HuH-7 (cell line): ENCODE data around the gene TNNC1.

Source experiments
- DNase-seq: peaks from one replicate; pipeline ENCODE4 v3.0.0; 2011; ENCODE audit warnings: low spot score

TNNC1 gene

DNA sequence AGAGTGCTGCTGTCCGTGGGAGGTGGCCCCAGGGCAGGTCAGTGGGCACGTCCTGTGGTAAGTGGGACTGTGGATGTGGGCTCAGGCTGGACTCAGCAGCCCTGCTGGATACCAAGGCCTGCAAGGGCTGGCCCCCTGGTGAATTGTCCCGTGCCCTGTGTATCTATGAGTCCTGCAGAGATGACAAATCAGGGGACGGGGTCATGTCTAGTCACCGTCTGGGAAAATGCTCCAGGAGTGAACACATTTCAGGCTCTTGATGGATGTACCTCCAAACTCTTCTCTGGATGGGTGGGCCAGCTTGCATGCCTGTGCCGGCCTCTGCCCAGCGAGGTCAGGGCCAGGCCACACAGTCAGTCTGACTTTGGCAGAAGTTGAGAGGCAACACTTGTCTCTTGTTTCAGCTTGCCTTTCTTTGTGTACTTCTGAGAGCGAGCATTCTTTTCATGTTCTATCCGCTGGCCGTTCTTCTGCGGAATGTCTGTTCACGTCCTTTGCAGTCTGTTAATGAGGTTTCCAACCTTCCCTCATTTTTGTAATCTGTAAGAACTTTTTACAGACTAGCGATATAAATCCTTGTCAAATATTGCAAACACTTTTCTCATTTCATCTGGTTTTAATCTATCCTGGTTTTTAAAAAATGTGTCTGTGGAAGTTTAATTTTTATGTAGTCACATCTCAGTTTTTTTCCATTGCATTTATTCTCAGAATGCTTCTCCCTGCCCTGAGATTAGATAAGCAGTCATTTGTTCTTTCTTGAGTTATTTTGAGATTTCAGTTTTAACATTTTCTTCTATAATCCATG is 29.9 kb upstream of the TNNC1 start:
- DNase-seq: no peak

DNA sequence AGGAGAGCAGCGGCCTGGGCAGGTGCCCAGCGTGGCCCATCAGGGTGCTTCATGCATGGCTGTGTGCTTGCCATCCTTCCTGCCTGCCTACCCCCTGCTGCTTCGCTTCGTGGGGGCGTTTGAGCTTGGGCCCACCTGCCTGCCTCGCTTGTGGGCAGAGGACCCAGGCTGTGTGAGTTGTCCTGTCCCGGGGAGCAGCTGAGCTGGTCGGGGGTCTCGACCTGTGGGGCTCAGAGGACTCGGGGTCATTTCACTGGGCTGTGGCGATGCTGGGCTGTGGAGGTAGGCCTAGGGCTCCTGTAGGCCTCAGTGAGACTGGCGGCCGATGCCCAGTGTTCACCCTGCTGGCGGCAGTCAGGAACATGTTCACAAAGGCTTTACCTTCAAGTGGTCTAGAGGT is 29.2 kb upstream of the TNNC1 start:
- no peak for DNase-seq

DNA sequence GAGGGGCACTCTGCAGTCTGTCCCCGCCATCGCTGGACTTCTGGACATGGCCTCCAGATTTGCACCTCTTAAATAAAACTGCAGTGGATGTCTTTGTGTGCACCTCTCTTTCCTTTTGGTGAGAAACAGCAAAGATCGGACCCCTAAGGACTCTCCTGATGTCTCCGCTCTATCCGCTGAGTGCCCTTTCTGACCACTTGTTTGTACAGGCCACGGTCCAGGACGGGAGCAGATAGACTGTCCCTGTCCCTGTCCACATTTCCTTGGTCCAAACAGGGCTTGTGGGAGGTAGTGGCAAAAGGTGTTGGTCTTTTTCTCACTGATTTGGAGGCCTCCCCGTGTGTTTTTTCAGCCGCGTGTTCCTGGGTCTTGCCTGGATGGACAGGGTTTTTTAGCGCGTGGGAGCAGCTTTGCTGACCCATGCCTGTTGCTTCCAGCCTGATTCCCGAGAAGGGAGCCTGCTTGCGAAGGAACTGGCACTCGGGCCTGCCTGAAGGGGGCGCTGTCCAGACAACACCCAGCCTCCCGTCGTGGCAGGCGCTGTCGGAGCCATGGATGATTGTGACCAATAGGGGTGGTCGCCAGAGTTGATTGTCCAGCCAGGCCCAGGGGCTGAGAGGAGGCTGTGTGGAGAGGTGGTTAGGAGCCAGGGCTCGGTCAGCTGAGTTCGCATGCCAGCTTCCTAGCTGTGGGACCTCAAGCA is 28.1 kb upstream of the TNNC1 start:
- peak; percentile 34 for DNase-seq

DNA sequence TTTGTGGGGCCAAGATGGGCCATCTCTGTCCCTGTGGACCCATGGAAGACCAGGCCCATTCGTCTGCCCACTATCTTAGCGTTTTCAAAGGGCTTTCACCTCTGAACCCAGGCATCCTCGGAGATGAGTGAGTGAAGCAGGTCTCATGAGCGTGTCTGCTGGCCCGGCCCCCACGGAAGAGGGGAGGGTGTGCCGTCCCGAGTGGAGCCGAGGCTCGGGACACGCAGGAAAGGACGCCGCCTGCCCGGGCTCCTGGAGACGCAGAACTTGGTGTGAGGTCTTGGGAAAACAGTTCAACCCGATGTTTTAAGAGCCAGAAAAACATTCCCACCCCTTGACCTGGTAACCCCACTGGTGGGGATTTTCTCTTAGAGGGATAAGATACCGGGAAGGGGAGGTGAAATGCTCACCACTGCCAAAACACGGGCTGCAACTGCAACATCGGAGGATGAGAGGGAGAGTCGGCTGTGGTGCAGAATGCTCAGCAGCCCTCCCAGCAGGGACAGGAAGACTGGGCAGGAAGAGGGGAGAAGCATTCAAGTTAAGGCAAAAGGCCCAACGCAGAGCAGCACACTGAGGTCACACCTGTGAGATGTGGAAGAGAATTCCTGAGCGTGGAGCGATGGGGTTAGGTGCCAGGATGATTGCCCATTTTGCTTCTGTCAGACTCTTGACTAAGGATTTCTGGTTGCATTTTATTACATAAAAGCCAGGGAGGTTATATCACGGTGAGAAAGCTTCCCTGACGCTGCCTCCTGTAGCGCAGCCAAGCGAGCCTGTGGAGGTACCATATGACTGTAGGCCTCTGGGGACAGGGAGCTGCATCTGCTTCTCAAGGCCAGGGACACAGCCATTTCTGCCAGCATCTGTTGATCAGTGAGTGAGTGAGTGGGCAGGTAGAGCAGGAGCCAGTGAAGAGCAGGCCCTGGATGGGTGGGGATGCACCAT is 27.2 kb upstream of the TNNC1 start:
- no peak for DNase-seq

DNA sequence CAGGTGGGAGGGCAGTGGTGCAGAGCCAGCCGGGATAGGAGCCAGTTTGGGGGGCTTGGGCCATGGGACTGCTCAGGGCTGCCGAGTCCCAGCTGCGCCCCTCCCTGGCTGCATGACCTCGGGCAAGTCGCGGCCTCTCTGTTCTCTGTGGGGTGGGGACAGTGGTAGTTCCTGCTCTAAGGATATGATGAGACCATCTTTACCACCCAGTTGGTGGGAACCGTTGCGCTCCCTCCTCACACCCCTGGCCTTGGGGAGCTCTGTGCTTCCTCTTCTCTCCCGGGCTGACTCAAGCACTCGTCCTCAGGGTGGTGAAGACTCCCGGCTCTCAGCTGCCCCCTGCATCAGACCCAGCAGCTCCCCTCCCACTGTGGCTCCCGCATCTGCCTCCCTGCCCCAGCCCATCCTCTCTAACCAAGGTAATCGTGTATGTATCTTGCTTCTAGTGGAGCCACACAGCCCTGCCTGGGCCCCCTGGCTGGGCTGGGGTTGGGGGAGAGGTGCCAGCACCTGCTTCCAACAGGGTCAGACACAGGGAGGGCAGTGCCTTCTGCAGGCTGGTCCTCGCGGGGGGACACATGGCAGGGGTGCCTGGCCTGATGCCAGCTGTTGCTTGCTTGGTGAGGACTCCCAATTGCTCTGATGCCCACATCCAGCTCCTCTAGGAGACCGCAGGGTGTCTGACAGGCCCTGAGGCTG is 26.2 kb upstream of the TNNC1 start:
- no peak for DNase-seq

DNA sequence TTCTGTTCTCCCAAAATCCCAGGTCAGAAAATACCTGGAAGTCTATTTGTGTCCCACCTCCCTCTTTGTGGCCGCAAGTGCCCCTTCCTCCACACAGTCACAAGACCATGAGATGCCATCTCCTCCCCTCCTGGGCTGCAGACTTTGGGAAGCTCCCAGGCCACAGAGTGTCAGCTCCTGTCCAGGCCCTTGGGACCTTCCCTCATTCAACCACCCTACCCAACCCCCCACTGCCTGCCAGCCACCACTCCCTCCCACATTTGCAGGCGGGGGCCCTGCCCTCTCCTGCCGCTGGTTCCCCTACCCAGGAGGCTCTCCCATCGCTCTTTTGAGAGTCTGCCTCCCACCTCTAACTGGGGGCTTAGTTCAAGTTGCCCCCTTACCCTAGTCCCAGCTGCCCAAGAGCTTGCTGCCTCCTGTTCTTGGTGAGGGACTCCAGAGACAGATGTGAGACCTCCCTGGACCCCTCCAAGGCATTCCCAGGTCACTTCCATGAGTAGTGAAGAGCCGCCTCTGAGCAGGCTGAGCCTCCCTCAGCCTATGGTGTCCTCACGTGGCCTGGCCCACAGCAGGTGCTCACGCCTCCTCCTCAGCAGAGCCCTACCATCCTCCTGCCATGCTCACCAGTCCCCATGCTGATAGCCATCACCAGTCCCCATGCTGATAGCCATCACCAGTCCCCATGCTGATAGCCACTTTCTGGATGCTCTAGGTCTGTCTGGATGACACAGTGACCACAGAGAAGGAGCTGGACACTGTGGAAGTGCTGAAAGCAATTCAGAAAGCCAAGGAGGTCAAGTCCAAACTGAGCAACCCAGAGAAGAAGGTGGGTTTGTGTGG is 25.4 kb upstream of the TNNC1 start:
- DNase-seq: no peak

DNA sequence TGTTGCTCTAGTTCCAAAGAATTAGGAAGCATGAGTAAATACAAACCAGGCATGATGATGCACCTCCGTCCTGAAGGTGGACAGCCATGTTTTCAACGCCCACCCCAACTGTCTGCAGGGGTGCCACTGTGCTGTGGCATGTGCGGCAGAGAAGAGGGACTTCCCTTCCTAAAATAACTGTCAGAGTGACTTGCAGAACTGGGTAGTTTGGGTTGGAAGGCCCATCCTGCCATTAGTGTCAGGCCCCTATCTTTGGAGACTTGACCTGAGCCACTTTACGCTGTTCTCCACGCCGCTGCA is 23.9 kb upstream of the TNNC1 start:
- no peak for DNase-seq

DNA sequence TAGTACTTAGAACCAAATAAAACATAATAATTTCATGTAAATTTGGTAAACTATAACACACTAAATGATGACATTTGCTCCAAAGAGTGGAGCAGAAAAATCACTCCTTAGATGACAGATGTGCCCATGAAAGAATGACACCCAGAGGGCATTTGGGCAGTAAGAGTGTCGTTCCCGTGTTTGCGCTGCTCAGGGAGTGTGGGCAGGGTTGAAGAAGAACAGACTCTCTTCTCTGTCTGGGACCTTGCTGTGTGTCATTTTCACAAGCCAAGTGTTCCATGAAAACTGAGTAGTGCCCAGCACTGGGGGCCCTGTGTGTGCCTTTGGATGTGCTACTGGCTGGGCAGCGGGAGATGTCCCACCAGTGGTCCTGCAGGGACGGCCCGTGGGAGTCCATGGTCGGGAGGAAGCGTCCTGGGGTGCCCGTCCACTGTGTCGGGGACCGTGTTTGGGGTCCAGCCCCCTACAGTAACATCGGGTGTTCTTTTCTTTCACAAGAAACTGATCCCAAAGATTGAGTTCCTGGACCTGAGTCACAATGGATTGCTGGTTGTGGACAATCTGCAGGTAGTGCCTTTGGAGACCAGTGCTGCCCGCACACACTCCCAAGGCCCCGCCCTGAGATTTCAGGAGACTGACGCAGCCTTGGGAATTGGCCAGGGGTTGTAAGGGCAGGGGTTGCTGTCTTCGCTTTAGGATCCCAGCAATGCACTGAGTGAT is 23.4 kb upstream of the TNNC1 start:
- DNase-seq: no peak

DNA sequence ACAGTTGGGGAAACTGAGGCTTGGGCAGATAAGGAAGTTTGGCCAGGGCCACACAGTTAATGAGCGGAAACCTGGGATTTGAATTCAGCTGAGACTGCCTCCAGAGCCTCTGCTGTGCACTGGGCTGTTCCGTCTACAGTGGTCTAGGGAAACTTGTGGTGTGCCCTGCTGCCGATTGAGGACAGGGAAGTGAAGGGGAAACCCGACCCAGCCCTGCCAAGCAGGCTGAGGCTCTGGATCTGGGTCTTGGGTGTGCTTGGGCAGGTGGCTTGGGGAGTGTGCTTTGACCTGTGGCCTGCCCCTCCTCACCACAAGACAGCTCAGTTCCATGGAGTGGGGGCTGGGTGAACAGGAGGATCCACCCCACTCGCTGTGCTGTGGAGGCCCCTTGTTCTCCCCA is 19.2 kb upstream of the TNNC1 start:
- DNase-seq: no peak

DNA sequence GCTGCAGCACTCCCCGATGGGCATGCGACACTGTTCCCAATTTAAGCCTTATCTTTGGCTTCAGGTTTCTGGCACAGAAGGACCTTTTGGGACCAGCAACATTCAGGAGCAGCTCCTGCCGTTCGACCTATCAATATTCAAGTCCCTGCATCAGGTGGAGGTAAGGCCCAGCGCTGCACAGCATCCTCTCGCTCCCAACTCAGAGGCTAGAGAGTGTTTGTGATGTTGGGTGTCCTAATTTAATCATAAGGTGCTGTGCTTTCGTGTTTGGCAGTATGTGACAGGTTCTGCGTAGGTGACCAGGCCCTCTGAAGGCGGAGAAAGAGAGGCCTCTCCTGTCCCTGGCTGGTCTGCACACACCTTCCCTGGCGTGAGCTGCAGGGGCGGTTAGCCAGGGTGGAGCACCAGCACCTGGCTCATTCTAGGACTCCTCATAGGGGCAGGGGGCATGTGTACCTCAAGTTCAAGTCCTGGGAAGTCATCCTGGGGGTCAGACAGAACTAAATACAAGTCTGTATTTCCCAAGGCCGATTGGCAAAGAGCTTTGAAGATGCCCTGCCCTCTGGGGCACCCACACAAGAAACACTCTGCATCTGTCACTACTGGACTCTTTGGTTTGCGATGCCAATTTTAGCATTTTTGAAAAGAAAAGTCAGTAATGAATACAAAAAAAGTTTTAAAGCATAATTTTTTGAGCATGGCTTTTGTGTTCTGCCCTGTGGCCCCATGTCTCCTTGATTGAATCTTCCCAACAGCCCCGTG is 18.6 kb upstream of the TNNC1 start:
- DNase-seq: no peak

DNA sequence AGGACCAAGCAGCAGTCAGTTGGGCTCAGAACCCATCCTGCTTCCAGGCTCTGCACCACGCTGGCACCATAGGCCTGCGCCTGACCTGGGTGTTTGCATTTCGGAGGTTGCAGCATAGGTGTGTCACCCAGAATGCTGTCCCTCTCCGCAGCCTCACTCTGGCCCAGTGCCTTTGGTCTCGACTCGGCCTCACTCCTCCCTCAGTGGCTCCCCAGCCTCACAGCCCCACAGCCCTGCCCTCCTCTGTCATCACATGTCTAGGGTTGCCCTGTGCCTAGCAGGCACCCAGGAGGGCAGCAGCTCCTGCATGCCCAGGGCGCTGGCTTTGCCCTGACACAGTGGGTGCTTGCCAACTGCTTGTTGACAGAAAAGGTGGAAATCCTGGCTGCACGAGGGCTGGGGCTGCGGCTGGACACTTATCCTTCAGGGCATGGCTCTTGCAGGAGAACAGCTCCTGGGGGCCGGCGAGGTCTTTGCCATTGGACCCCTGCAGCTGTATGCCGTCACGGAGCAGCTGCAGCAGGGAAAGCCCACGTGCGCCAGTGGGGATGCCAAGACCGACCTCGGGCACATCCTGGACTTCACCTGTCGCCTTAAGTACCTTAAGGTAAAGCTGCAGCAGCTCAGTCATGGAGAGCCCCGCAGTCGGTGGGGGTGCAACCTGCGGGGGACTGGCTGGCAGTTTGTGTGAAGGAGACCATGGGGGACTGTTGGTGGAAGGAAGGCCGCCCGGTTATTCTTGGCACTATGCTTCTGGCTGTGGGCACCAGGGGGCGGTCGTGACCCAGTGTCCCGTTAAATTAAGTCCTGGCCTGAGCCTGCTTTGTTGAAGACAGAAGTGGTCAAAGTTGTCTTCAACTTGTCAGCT is 17.8 kb upstream of the TNNC1 start:
- DNase-seq: peak; percentile 42

DNA sequence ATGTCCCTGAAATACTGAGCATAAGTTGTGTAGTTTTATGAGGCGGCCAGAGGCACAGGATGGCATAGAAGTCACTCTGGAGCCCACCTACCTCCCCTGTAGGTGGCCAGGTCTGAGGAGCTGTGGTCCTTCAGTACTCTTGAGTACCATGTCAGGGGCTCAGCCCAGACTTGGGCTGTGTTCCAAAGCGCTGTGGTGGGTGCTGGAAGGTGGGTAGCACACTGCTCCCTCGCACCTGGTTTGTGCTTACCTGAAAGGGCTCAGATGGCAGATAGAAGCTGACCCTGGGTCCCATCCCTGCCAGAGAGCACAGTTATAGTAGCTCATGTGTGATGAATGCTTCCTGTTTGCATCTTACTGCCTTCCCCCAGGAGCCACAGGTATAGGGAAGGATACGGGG is 17.1 kb upstream of the TNNC1 start:
- DNase-seq: no peak

DNA sequence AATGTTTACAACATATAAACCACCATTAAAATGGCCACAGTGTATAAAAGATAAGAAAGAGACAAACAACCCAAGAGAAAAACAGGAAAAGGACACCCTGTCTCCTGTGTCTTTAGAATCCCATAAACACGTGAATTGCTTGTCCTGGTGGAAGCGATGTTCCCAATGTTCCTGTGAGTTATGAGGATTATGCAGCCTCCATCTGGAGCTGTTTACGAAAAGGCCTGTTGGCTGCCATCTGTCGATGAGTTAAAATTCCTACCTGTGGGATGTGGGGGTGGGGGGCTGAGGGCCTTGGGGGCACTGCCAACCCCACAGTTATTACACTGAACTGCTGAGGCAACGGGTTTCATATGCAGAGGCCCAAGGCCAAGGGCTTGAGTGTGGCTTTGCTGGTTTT is 15.2 kb upstream of the TNNC1 start:
- DNase-seq: no peak

DNA sequence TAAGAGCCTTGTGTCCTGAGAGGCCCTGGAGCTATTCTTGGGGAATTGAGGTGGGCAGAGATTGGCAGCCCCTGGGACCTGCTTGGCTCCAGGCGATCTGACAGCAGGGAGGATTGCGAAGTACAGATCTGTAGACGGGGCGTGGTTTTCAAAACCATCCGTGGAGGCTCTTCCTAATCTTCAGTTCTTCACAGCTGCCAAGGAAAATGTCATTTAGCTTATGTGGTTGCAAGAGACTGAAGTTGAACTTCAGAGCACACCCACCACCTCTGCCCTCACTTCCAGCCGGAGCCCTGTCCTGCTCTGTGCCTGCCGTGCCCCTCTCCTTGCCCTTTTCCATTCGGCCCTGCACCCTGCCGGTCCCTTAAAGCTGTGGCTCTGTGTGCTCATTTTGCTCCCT is 14.5 kb upstream of the TNNC1 start:
- DNase-seq: no peak

DNA sequence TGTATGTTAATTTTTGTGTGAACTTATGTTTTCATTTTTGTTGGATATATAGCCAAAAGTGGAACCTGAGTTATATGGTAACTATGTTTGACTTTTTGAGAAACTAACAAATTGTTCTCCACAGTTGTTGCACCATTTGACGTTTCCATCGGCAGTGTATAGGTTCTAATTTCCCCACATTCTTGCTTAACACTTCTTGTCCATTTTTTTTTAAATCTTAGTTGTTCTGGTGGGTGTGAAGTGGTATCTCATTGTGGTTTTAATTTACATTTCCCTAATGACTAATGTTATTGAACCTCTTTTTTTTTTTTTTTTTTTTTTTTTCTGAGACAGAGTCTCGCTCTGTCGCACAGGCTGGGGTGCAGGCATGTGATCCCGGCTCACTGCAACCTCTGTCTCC is 9.6 kb upstream of the TNNC1 start:
- no peak for DNase-seq

DNA sequence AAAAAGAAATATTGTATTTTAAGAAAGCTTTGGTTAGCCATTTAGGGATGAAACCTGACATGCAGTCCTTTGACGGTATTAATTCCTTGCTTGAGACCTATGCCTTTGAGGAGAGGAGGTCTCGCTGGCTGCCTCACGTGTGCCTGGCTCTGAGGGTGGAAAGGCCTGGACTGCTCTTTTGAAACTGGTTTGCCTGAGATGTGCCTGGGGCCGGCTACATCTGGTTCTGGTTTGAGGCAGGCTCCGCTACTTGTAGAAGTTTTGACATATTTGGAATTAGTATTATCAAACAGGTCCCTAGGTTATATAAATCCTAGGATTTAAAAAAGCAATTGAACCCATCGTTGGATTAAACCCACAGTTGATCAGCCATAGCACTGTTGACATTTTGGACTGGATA is 8.0 kb upstream of the TNNC1 start:
- no peak for DNase-seq

DNA sequence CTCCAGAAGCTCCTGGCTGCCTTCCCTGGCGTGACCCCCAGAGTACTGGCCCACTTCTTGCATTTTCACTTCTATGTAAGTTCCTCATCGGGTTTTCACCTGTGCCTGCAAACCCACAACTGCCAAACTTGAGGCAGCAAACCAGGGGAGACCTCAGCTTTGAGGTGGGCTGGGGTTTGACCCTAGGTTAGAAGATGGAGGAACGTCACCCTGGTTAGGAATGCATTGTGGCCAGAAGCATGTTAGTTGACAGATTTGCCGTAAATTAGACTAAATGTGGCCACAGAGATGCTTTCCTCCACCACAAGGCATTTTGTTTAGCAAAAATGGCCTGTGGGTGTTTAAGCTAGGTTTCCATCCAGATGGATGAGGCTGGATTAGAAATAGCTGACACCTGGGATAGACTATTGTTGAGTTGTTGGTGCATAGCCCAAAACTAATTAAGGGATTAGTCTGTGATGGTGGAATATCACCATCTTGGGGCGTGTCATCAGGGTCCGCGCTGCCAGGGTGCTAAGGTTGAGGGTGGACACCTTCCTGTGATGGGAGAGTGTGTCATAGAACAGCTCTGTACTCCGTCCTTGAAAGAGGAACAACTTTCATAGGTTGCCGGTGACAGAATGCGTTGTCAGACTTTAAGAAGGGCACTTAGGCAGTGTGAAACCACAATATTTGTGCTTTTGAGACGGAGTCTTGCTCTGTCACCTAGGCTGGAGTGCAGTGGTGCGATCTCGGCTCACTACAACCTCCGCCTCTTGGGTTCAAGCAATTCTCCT is 5.1 kb upstream of the TNNC1 start:
- no peak for DNase-seq
